IMR-90 (cell line): Measurements from ENCODE around the gene SLC37A1. TPM values are rescaled to one million over a fixed set of nuclear protein-coding genes. Genes with fewer than 3 reads are reported as not detected.

Experiments used
- ATAC-seq: fragments of 200-7000 bp; cut with Tn5 transposase; 2 replicates; pipeline ENCODE4 v1.9.1; 2020; ENCODE audit warnings: low read depth, mild to moderate bottlenecking, moderate library complexity
- BruUV-seq: library from RNA; stranded (reverse); fragments of 400-500 nt; replicated peaks from 2 replicates; lab custom pipeline; 2021; lab: Mats Ljungman, UMichigan
- CTCF ChIA-PET: fragments of 300-600 bp; formaldehyde crosslinking; extraction: SDS; loops from one replicate; lab custom pipeline; 2021; ENCODE audit warnings: antibody characterized with exemption; lab: Yijun Ruan, JAX
- POLR2A ChIA-PET: fragments of 300-600 bp; sonication (Branson Sonifier 250); formaldehyde crosslinking; loops from one replicate; lab custom pipeline; 2022; ENCODE audit warnings: antibody characterized with exemption; ENCODE audit not compliant: unreplicated experiment; lab: Charles Lee
- DNase-seq: peaks from one replicate; pipeline ENCODE4 v3.0.0; 2013
- H2AFZ ChIP-seq: replicated peaks from 2 replicates; pipeline ENCODE3; 2013; ENCODE audit warnings: low read length, mild to moderate bottlenecking; ENCODE audit not compliant: poor library complexity
- H2AK5ac ChIP-seq: 2 replicates; pipeline ENCODE4 v1.6.1; 2013; ENCODE audit warnings: low read depth, low read length, inconsistent platforms
- H2AK9ac ChIP-seq: replicated peaks from 2 replicates; pipeline ENCODE3; 2013; ENCODE audit warnings: mild to moderate bottlenecking, low read depth, low read length, moderate library complexity; ENCODE audit not compliant: poor library complexity
- H2BK120ac ChIP-seq: 2 replicates; pipeline ENCODE4 v1.6.1; 2013; ENCODE audit warnings: low read depth, low read length, inconsistent platforms
- H2BK15ac ChIP-seq: 3 replicates; pipeline ENCODE4 v1.6.1; 2013; ENCODE audit warnings: low read depth, low read length, inconsistent platforms
- H2BK20ac ChIP-seq: 2 replicates; pipeline ENCODE4 v1.6.1; 2013; ENCODE audit warnings: low read depth, mild to moderate bottlenecking, inconsistent platforms, low read length, moderate library complexity
- H2BK5ac ChIP-seq: 2 replicates; pipeline ENCODE4 v1.6.1; 2013; ENCODE audit warnings: mild to moderate bottlenecking, low read depth, low read length, inconsistent platforms; ENCODE audit not compliant: poor library complexity, severe bottlenecking
- H3K14ac ChIP-seq: replicated peaks from 2 replicates; pipeline ENCODE4 v1.6.1; 2013; ENCODE audit warnings: low read depth, low read length, inconsistent platforms
- H3K18ac ChIP-seq: 2 replicates; pipeline ENCODE4 v1.6.1; 2013; ENCODE audit warnings: low read depth, low read length, control low read depth
- H3K23ac ChIP-seq: 2 replicates; pipeline ENCODE4 v1.6.1; 2013; ENCODE audit warnings: low read depth, low read length, inconsistent platforms
- H3K27ac ChIP-seq: 2 replicates; pipeline ENCODE4 v1.5.1; 2013; ENCODE audit warnings: mild to moderate bottlenecking, control low read depth, low read length; ENCODE audit not compliant: insufficient read depth
- H3K27me3 ChIP-seq: 2 replicates; pipeline ENCODE4 v1.6.1; 2013; ENCODE audit warnings: low read length; ENCODE audit not compliant: control insufficient read depth, insufficient read depth
- H3K36me3 ChIP-seq: 2 replicates; pipeline ENCODE4 v1.6.1; 2013; ENCODE audit warnings: low read length, mixed read lengths; ENCODE audit not compliant: control insufficient read depth, insufficient read depth
- H3K4ac ChIP-seq: 2 replicates; pipeline ENCODE4 v1.6.1; 2013; ENCODE audit warnings: low read depth, low read length, inconsistent platforms
- H3K4me1 ChIP-seq: 2 replicates; pipeline ENCODE4 v1.6.1; 2013; ENCODE audit warnings: low read length, mixed read lengths; ENCODE audit not compliant: control insufficient read depth, insufficient read depth
- H3K4me2 ChIP-seq: 2 replicates; pipeline ENCODE4 v1.6.1; 2013; ENCODE audit warnings: low read depth, mild to moderate bottlenecking, control low read depth, low read length, moderate library complexity
- H3K4me3 ChIP-seq: 2 replicates; pipeline ENCODE4 v1.5.1; 2013; ENCODE audit warnings: low read depth, mild to moderate bottlenecking, control low read depth, low read length, moderate library complexity; ENCODE audit not compliant: insufficient read depth
- H3K56ac ChIP-seq: 2 replicates; pipeline ENCODE4 v1.6.1; 2013; ENCODE audit warnings: low read length, inconsistent platforms; ENCODE audit not compliant: insufficient read depth; ENCODE audit errors: extremely low read depth
- H3K79me1 ChIP-seq, 2 experiments: 2 replicates each; pipeline ENCODE4 v1.6.1; 2013; ENCODE audit warnings: low read length in 2 of 2, inconsistent platforms in 1 of 2, low read depth in 1 of 2
- H3K9ac ChIP-seq: 2 replicates; pipeline ENCODE4 v1.6.1; 2013; ENCODE audit warnings: low read depth, low read length, control low read depth
- H3K9me1 ChIP-seq: 2 replicates; pipeline ENCODE4 v1.6.1; 2013; ENCODE audit warnings: low read length, inconsistent platforms; ENCODE audit not compliant: insufficient read depth
- H3K9me3 ChIP-seq: 2 replicates; pipeline ENCODE4 v1.6.1; 2013; ENCODE audit warnings: low read length; ENCODE audit not compliant: control insufficient read depth, insufficient read depth
- H4K20me1 ChIP-seq: 2 replicates; pipeline ENCODE4 v1.6.1; 2013; ENCODE audit warnings: low read length, inconsistent platforms; ENCODE audit not compliant: insufficient read depth
- H4K5ac ChIP-seq: 2 replicates; pipeline ENCODE4 v1.6.1; 2013; ENCODE audit warnings: mild to moderate bottlenecking, low read depth, low read length, control low read depth
- H4K8ac ChIP-seq, 2 experiments: 2 replicates each; pipeline ENCODE4 v1.6.1; 2013; ENCODE audit warnings: low read depth in 2 of 2, low read length in 2 of 2, control low read depth in 1 of 2, inconsistent platforms in 1 of 2
- H4K91ac ChIP-seq: 2 replicates; pipeline ENCODE4 v1.6.1; 2013; ENCODE audit warnings: low read depth, low read length, inconsistent platforms; ENCODE audit not compliant: insufficient read depth
- BHLHE40 ChIP-seq: fragments of 150-350 bp; IDR thresholded peaks from 2 replicates; pipeline ENCODE4 v1.6.1; 2016; ENCODE audit warnings: mild to moderate bottlenecking, low read depth, low read length
- MXI1 ChIP-seq: IDR thresholded peaks from 2 replicates; pipeline ENCODE4 v1.6.1; 2012; ENCODE audit warnings: low read depth, mild to moderate bottlenecking, low read length, moderate library complexity, borderline replicate concordance
- NFE2L2 ChIP-seq: fragments of 150-350 bp; IDR thresholded peaks from 2 replicates; pipeline ENCODE4 v1.6.1; 2016; ENCODE audit warnings: low read depth, mild to moderate bottlenecking, low read length
- POLR2A ChIP-seq: IDR thresholded peaks from 2 replicates; pipeline ENCODE4 v1.6.1; 2012; ENCODE audit warnings: mild to moderate bottlenecking, low read depth, low read length
- RFX5 ChIP-seq: IDR thresholded peaks from 2 replicates; pipeline ENCODE4 v1.8.0; 2012; ENCODE audit warnings: low read depth, mild to moderate bottlenecking, low read length, moderate library complexity
- SMC3 ChIP-seq: fragments of 150-350 bp; IDR thresholded peaks from 2 replicates; pipeline ENCODE4 v1.6.1; 2016; ENCODE audit warnings: low read depth, mild to moderate bottlenecking, antibody characterized with exemption, low read length, moderate library complexity
- WGBS, 2 experiments: methylation state at CpG; one replicate each; pipeline versions ENCODE4 v1.1.5 to v1.1.7; 2013; ENCODE audit warnings: missing lambda C conversion rate in 2 of 2; ENCODE audit not compliant: insufficient read length in 1 of 2; ENCODE audit errors: extremely low coverage in 2 of 2; 5-methylcytosine and 5-hydroxymethylcytosine counted together
- dilution Hi-C: fragments of 300-500 bp; cut with HindIII; formaldehyde crosslinking; loops from one replicate; pipeline ENCODE4 v1.14.3; 2018; ENCODE audit warnings: low sequenced_read_pairs; ENCODE audit not compliant: unreplicated experiment
- in situ Hi-C: fragments of 300-500 bp; cut with MboI; formaldehyde crosslinking; loops from 3 replicates; pipeline ENCODE4 v1.14.3; 2019; ENCODE audit warnings: low sequenced_read_pairs, inconsistent platforms, mixed read lengths
- intact Hi-C: fragments of 100-400 bp; cut with micrococcal nuclease; formaldehyde crosslinking; loops from 2 replicates; pipeline ENCODE4 v1.10.0; 2022
- polyA plus RNA-seq, 3 experiments: library from polyadenylated mRNA; depleted of rRNA; stranded (reverse); fragments of >200 nt; gene quantifications; 2 replicates each; pipeline ENCODE4 v1.2.3, GENCODE V29; 2012; ENCODE audit warnings: low replicate concordance in 1 of 3
- total RNA-seq: library from RNA; depleted of rRNA; stranded (reverse); fragments of >200 nt; gene quantifications from 2 replicates; pipeline ENCODE4 v1.2.3, GENCODE V29; 2012
- TF ChIP-seq, protein P1 (sequence below): conservative IDR thresholded peaks from 2 replicates; pipeline ENCODE4 v1.5.1; 2012; ENCODE audit warnings: mild to moderate bottlenecking, low read depth, low read length, improper control_type of control experiment
- TF ChIP-seq, protein P2 (sequence below): fragments of 150-350 bp; IDR thresholded peaks from 2 replicates; pipeline ENCODE4 v1.6.1; 2016; ENCODE audit warnings: low read depth, mild to moderate bottlenecking, low read length, moderate library complexity, borderline replicate concordance

SLC37A1 gene
- total and polyA plus RNA-seq, 2 of the 4 experiments (the other 2 are of a cell fraction): 0.36 to 0.48 TPM

DNA sequence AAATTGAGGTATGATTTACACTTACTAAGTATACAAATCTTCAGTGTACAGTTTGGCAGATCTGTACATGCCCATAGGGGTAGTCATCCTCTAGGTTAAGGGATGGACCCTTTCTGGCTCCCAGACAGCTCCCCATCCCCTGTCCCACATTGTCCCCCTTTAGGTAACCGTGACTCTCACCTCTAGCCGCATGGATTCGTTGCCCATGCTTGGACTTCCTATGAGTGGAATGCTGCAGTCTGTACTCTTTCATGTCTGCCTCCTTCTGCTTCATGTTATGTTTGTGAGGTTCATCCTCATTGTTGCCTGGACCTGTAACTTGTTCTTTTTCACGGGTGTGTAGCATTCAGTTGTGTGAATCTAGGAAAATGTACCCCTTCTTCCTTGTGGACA is 20.3 kb downstream of the SLC37A1 start:
- Histone ChIP-seq H3K27me3 (peaks cover 24% of the 10 kb centered on the region; the same call in 1 of the 2 replicates), H2AFZ (no peak overlapping the region), H3K18ac (no peak overlapping the region), H3K23ac (no peak overlapping the region), H4K5ac (no peak overlapping the region), H3K36me3 (no peaks in the 10 kb centered on the region), H3K9me1 (no peaks in the 10 kb centered on the region), H3K9me3 (no peaks in the 10 kb centered on the region), H3K4me1 (no peaks in the 10 kb centered on the region), H3K56ac (no peak overlapping the region), H2BK20ac (no peak overlapping the region), H2BK120ac (no peak overlapping the region), H3K9ac (no peak overlapping the region), H4K8ac (no peak overlapping the region), H3K79me1 (no peaks in the 10 kb centered on the region), H3K27ac (no peak overlapping the region), H2BK5ac (no peak overlapping the region), H4K91ac (no peak overlapping the region), H2AK9ac (no peak overlapping the region), H3K4me3 (no peak overlapping the region), H3K4ac (no peak overlapping the region), H2AK5ac (no peak overlapping the region), H4K20me1 (no peaks in the 10 kb centered on the region), H2BK15ac (no peak overlapping the region), H3K4me2 (no peak overlapping the region), H3K14ac (no peak overlapping the region)
- TF ChIP-seq RFX5: no peak
- TF ChIP-seq, protein P1, sequence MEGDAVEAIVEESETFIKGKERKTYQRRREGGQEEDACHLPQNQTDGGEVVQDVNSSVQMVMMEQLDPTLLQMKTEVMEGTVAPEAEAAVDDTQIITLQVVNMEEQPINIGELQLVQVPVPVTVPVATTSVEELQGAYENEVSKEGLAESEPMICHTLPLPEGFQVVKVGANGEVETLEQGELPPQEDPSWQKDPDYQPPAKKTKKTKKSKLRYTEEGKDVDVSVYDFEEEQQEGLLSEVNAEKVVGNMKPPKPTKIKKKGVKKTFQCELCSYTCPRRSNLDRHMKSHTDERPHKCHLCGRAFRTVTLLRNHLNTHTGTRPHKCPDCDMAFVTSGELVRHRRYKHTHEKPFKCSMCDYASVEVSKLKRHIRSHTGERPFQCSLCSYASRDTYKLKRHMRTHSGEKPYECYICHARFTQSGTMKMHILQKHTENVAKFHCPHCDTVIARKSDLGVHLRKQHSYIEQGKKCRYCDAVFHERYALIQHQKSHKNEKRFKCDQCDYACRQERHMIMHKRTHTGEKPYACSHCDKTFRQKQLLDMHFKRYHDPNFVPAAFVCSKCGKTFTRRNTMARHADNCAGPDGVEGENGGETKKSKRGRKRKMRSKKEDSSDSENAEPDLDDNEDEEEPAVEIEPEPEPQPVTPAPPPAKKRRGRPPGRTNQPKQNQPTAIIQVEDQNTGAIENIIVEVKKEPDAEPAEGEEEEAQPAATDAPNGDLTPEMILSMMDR: no peak
- no peak for TF ChIP-seq POLR2A
- TF ChIP-seq NFE2L2: no peak
- TF ChIP-seq MXI1: no peak
- no peak for TF ChIP-seq SMC3
- TF ChIP-seq, protein P2, sequence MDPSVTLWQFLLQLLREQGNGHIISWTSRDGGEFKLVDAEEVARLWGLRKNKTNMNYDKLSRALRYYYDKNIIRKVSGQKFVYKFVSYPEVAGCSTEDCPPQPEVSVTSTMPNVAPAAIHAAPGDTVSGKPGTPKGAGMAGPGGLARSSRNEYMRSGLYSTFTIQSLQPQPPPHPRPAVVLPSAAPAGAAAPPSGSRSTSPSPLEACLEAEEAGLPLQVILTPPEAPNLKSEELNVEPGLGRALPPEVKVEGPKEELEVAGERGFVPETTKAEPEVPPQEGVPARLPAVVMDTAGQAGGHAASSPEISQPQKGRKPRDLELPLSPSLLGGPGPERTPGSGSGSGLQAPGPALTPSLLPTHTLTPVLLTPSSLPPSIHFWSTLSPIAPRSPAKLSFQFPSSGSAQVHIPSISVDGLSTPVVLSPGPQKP: no peak
- no peak for TF ChIP-seq BHLHE40
- in situ Hi-C loops (no loop called here), dilution Hi-C loops (no loop called here), intact Hi-C loops (no loop called here)
- CTCF ChIA-PET: no interaction called here
- no CpG with 5 or more reads among the region's 4 CpGs for WGBS, 2 experiments
- no peak for DNase-seq
- BruUV-seq: no TSS peak
- no peak for ATAC-seq
- POLR2A ChIA-PET: no interaction called here
